SK-N-SH (cell line): ENCODE data around the gene FRAS1.

Experiments used
- CTCF ChIP-seq: fragments of 200-600 bp; sonication (generic); IDR thresholded peaks from 2 replicates; pipeline ENCODE4 v1.6.1; 2017; ENCODE audit warnings: antibody characterized with exemption, mild to moderate bottlenecking, moderate library complexity
- POLR2AphosphoS5 ChIP-seq: IDR thresholded peaks from 2 replicates; pipeline ENCODE4 v1.6.1; 2012; ENCODE audit warnings: low read depth, low read length
- REST ChIP-seq: IDR thresholded peaks from 2 replicates; pipeline ENCODE4 v1.6.1; 2012; ENCODE audit warnings: mild to moderate bottlenecking, low read depth, low read length, moderate library complexity
- USF1 ChIP-seq: IDR thresholded peaks from 2 replicates; pipeline ENCODE4 v1.4.0; 2012; ENCODE audit warnings: low read depth, borderline replicate concordance

- no peak for TF ChIP-seq CTCF
- no peak for TF ChIP-seq REST
- TF ChIP-seq POLR2AphosphoS5: no peak
- TF ChIP-seq USF1: no peak
Measured at GRCh38 chr4:78478523-78478922, 421.4 kb downstream of the FRAS1 start.
